ENCODE data around the gene OPN5.

DNA sequence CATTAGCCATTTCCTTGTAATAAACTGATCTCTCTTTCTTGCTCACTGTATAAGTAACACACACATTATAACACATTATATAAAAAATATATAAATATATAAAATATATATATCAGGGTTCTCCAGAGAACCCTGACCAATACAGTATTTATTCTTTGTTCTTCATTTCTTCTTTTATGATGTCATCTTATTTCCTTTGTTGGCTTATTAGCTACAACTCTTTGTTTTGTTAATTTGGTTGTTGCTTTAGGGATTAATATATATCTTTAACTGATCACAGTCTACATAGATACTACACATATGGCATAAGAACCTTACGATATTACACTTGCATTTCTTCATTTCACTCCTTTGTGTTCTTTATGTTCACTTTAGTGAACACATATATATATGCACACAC, 14.7 kb upstream of the OPN5 start:
- TF ChIP-seq, protein P1, sequence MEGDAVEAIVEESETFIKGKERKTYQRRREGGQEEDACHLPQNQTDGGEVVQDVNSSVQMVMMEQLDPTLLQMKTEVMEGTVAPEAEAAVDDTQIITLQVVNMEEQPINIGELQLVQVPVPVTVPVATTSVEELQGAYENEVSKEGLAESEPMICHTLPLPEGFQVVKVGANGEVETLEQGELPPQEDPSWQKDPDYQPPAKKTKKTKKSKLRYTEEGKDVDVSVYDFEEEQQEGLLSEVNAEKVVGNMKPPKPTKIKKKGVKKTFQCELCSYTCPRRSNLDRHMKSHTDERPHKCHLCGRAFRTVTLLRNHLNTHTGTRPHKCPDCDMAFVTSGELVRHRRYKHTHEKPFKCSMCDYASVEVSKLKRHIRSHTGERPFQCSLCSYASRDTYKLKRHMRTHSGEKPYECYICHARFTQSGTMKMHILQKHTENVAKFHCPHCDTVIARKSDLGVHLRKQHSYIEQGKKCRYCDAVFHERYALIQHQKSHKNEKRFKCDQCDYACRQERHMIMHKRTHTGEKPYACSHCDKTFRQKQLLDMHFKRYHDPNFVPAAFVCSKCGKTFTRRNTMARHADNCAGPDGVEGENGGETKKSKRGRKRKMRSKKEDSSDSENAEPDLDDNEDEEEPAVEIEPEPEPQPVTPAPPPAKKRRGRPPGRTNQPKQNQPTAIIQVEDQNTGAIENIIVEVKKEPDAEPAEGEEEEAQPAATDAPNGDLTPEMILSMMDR (IDR thresholded peaks at IDR 0.05) = no peak
- TF ChIP-seq POLR2AphosphoS5 (IDR thresholded peaks at IDR 0.05) = no peak
